Measurements from ENCODE around the gene RBKS.
"Not testable (repeated sequence)": the region's sequence is repeated elsewhere in the genome, so short reads cannot be mapped to it uniquely, and the experiment has no call there.

The RBKS gene

GRCh38 chr2:27873091-27873490, 17.1 kb downstream of the RBKS start:
- no peak overlapping the region for H3K4me3 ChIP-seq
- H3K27ac ChIP-seq, result no peak overlapping the region
- H3K27me3 ChIP-seq, result no peaks in the 10 kb centered on the region
- no peaks in the 10 kb centered on the region for H3K4me1 ChIP-seq
- H3K36me3 ChIP-seq, result no peaks in the 10 kb centered on the region
- intact Hi-C loops (cut with DNase I; ENCODE audit: low total_unique reads), result no loop called here
- no peaks in the 10 kb centered on the region for H3K9me3 ChIP-seq
- no peak for TF ChIP-seq CTCF (IDR thresholded peaks at IDR 0.05)
- no peak for DNase-seq

- intact Hi-C loops (cut with DNase I; ENCODE audit: low total_unique reads), result no loop called here
- Histone ChIP-seq H3K27me3 (no peaks in the 10 kb centered on the region), H3K9me3 (no peaks in the 10 kb centered on the region), H3K4me3 (no peak overlapping the region), H3K36me3 (no peaks in the 10 kb centered on the region), H3K27ac (no peak overlapping the region), H3K4me1 (no peaks in the 10 kb centered on the region)
- TF ChIP-seq CTCF (IDR thresholded peaks at IDR 0.05), result no peak
- DNase-seq, result no peak
Measured at GRCh38 chr2:27871802-27872201, 18.4 kb downstream of the RBKS start.

GRCh38 chr2:27870724-27871123, 19.5 kb downstream of the RBKS start:
- H3K4me1 ChIP-seq, result no peaks in the 10 kb centered on the region
- H3K27ac ChIP-seq, result no peak overlapping the region
- intact Hi-C loops (cut with DNase I; ENCODE audit: low total_unique reads), result no loop called here
- no peaks in the 10 kb centered on the region for H3K9me3 ChIP-seq
- H3K27me3 ChIP-seq, result no peaks in the 10 kb centered on the region
- no peak for DNase-seq
- H3K36me3 ChIP-seq, result no peaks in the 10 kb centered on the region
- no peak overlapping the region for H3K4me3 ChIP-seq
- TF ChIP-seq CTCF (IDR thresholded peaks at IDR 0.05), result no peak

- no peaks in the 10 kb centered on the region for H3K9me3 ChIP-seq
- no peak for TF ChIP-seq CTCF (IDR thresholded peaks at IDR 0.05)
- H3K4me1 ChIP-seq, result no peaks in the 10 kb centered on the region
- no peaks in the 10 kb centered on the region for H3K27me3 ChIP-seq
- H3K4me3 ChIP-seq, result no peak overlapping the region
- H3K27ac ChIP-seq, result no peak overlapping the region
- H3K36me3 ChIP-seq, result no peaks in the 10 kb centered on the region
- intact Hi-C loops (cut with DNase I; ENCODE audit: low total_unique reads), result no loop called here
- DNase-seq, result no peak
Measured at GRCh38 chr2:27869763-27870162, 20.4 kb downstream of the RBKS start.

GRCh38 chr2:27866237-27866636, 23.9 kb downstream of the RBKS start:
- intact Hi-C loops (cut with DNase I; ENCODE audit: low total_unique reads), result no loop called here
- TF ChIP-seq CTCF (IDR thresholded peaks at IDR 0.05), result no peak
- DNase-seq, result no peak

GRCh38 chr2:27863955-27864354, 26.2 kb downstream of the RBKS start:
- DNase-seq; intact Hi-C loops (cut with DNase I; ENCODE audit: low total_unique reads); H3K9me3 ChIP-seq; H3K4me3 ChIP-seq; H3K4me1 ChIP-seq; H3K27ac ChIP-seq; H3K36me3 ChIP-seq; H3K27me3 ChIP-seq: not testable (repeated sequence)

More at GRCh38 chr2:27866237-27866636, 23.9 kb downstream of the RBKS start:
- Histone ChIP-seq H3K36me3 (no peaks in the 10 kb centered on the region), H3K9me3 (no peaks in the 10 kb centered on the region), H3K27ac (no peak overlapping the region), H3K27me3 (no peaks in the 10 kb centered on the region), H3K4me1 (no peaks in the 10 kb centered on the region), H3K4me3 (no peak overlapping the region)

Data from tibial artery (tissue), 4 donors.